Measurements from ENCODE around the gene IL19.

IL19 gene

DNA sequence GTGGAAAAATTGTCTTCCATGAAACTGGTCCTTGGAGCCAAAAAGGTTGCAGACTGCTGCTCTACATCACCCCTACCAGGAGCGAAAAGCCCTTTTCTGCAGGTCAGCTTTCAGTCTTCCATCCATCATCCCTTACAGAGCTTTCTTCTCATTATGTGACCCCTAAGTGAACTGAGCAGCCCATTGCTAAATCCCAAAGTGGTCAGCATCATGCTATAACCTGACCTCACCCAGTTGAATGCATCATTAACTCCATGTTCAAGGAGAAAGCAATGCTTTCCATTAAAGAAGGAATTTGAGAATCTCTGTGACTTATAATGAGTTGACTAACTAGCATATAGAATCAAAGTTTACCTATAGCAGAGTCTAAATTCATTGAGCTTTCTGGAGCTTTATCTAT, 116.3 kb downstream of the IL19 start:
- FAIRE-seq (no peak), DNase-seq (ENCODE audit: insufficient read length, low spot score) (no peak)
- TF ChIP-seq SPI1 (IDR thresholded peaks at IDR 0.05; ENCODE audit: low read depth, low read length), result no peak
- no peak for TF ChIP-seq POU2F2 (IDR thresholded peaks at IDR 0.05; ENCODE audit: low read depth, low read length)
- TF ChIP-seq PAX5 (IDR thresholded peaks at IDR 0.05; ENCODE audit: insufficient read depth, low read length, severe bottlenecking), result no peak
- no peak for TF ChIP-seq TAF1 (IDR thresholded peaks at IDR 0.05; ENCODE audit: low read depth, low read length)
- TF ChIP-seq POLR2A (IDR thresholded peaks at IDR 0.05; ENCODE audit: low read depth, low read length), result no peak
- no peak for TF ChIP-seq POLR2AphosphoS5 (IDR thresholded peaks at IDR 0.05; ENCODE audit: low read depth, low read length)

DNA sequence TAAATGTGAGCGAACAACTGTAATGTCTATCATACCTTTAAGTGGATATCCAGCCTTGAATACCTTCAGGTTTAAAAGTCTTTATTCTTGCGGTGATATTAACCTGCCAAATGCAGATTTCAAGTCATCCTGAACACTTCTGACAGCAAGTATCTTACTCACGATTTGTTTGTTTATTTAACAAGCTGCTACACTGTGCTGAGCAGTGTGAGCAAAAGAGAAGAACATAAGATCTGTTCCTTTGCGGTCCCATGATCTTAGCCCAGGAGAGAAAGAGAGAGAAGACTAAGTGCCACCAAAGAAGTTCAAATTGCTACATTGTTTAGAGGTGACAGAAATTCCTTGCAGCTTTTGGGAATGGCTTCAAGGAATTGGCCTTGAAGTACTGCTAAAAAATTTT, 117.1 kb downstream of the IL19 start:
- DNase-seq (ENCODE audit: insufficient read length, low spot score), result no peak
- FAIRE-seq, result no peak
- no peak for TF ChIP-seq POLR2A (IDR thresholded peaks at IDR 0.05; ENCODE audit: low read depth, low read length)
- no peak for TF ChIP-seq SPI1 (IDR thresholded peaks at IDR 0.05; ENCODE audit: low read depth, low read length)
- no peak for TF ChIP-seq TAF1 (IDR thresholded peaks at IDR 0.05; ENCODE audit: low read depth, low read length)
- no peak for TF ChIP-seq PAX5 (IDR thresholded peaks at IDR 0.05; ENCODE audit: insufficient read depth, low read length, severe bottlenecking)
- TF ChIP-seq POU2F2 (IDR thresholded peaks at IDR 0.05; ENCODE audit: low read depth, low read length), result no peak
- no peak for TF ChIP-seq POLR2AphosphoS5 (IDR thresholded peaks at IDR 0.05; ENCODE audit: low read depth, low read length)

DNA sequence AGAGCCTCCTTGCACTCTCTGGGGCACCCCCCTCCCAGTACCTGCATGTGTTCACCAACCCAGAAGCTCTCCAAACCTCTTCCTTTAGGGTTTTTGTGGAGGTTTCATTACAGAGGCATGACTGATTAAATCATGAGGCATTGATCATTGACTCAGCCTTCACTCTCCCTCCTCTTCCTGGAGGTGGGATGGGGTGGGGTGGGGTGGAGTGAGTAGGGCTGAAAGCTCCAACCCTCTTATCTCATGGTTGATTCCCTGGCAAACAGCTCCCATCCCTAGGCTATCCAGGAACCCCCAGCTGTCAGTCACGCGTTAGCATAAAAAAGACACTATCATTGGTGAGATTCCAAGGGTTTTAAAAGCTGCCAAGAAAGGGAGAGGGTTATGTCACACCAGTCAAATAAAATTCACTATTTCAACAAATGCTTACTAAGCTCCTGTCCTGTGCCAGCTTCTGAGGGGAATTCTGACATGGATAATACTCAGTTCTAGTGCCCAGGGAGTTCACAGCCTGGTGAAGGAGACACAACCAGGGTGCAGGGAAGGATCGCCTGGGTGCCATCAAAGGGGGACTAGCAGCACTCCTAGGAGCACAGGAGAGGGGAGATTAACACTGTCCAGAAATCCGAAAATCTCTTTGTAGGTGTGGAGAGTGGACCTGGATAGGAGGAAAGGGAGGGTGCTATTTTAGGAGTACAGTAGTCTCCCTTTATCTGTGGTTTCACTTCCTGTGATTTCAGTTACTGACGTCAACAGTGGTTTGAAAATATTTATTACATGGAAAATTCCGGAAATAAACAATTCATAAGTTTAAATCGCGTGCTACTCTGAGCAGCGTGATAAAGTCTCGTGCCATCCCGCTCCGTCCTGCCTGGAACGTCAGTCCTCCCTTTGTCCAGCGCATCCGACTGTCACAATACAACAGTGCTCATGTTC, 119.8 kb downstream of the IL19 start:
- peak; percentile 23 for FAIRE-seq
- TF ChIP-seq SPI1 (IDR thresholded peaks at IDR 0.05; ENCODE audit: low read depth, low read length), result peak; percentile 47
- TF ChIP-seq POLR2AphosphoS5 (IDR thresholded peaks at IDR 0.05; ENCODE audit: low read depth, low read length), result no peak
- no peak for DNase-seq (ENCODE audit: insufficient read length, low spot score)

DNA sequence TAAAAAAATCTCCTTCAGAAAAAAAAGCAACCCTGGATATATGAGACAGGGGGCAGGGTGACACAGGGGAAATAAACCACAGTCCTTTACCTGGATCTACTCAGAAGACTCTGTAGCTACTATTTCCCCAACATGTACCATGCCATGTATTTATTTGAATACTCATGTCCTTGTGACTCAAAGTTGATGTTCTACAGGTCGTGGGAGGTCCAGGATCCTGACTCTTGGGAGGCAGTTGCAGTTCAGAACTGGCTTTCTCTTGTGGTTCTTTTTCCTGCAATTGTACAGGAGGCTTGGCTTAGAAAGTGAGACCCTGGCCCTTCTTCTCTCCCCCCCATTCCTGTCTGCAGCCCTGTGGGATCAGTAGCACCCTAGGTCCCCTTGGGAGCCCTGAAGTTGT, 120.8 kb downstream of the IL19 start:
- DNase-seq (ENCODE audit: insufficient read length, low spot score), result no peak
- TF ChIP-seq TAF1 (IDR thresholded peaks at IDR 0.05; ENCODE audit: low read depth, low read length), result no peak
- TF ChIP-seq POLR2AphosphoS5 (IDR thresholded peaks at IDR 0.05; ENCODE audit: low read depth, low read length), result no peak
- no peak for TF ChIP-seq POLR2A (IDR thresholded peaks at IDR 0.05; ENCODE audit: low read depth, low read length)
- no peak for TF ChIP-seq SPI1 (IDR thresholded peaks at IDR 0.05; ENCODE audit: low read depth, low read length)
- TF ChIP-seq PAX5 (IDR thresholded peaks at IDR 0.05; ENCODE audit: insufficient read depth, low read length, severe bottlenecking), result no peak
- TF ChIP-seq POU2F2 (IDR thresholded peaks at IDR 0.05; ENCODE audit: low read depth, low read length), result no peak
- no peak for FAIRE-seq
